Body of pancreas (tissue), 4 donors: ENCODE measurements around the gene GSS. TPM values are rescaled to one million over a fixed set of nuclear protein-coding genes. Genes with fewer than 3 reads are reported as not detected.

Experiments
- ATAC-seq: fragments of 150-250 bp; one replicate; pipeline ENCODE4 v1.9.1; 2016
- DNase-seq, 4 donors: peaks; one replicate each; pipeline ENCODE4 v3.0.0-alpha.2; 2019
- H3K27ac ChIP-seq, 4 donors: fragments of 200-600 bp; sonication (generic); 1 replicate in 3 of 4; 2 replicates in 1 of 4; pipeline versions ENCODE4 v1.5.1 to v1.6.1; 2016 to 2019; ENCODE audit warnings: mild to moderate bottlenecking in 1 of 4, mixed read lengths in 1 of 4, moderate library complexity in 1 of 4
- H3K27me3 ChIP-seq, 2 donors: fragments of 200-600 bp; sonication (generic); one replicate each; pipeline ENCODE4 v1.6.0; 2016; ENCODE audit warnings: mild to moderate bottlenecking in 1 of 2
- H3K36me3 ChIP-seq, 2 donors: fragments of 200-600 bp; sonication (generic); replicated peaks in 1 of 2; 2 replicates each; pipeline ENCODE4 v1.5.1; 2016; ENCODE audit warnings: low read depth in 2 of 2; ENCODE audit not compliant: insufficient read depth in 1 of 2
- H3K4me1 ChIP-seq: fragments of 200-600 bp; sonication (generic); one replicate; pipeline ENCODE4 v1.6.0; 2016
- H3K4me3 ChIP-seq, 2 donors: fragments of 200-600 bp; sonication (generic); 1 replicate in 1 of 2; 2 replicates in 1 of 2; pipeline ENCODE4 v1.5.1; 2016 to 2019
- H3K9me3 ChIP-seq, 3 donors: fragments of 200-600 bp; sonication (generic); 1 replicate in 2 of 3; 2 replicates in 1 of 3; pipeline ENCODE4 v1.5.1; 2016
- CTCF ChIP-seq, 7 experiments: fragments of 450-650 bp in 4 of 7; fragments of 200-600 bp in 3 of 7; sonication (generic) in 3 of 7; IDR thresholded peaks; one replicate each; pipeline ENCODE4 v1.5.1; 2016 to 2019; ENCODE audit warnings: antibody characterized with exemption in 7 of 7
- POLR2A ChIP-seq, 3 donors: fragments of 450-650 bp; IDR thresholded peaks; one replicate each; pipeline ENCODE4 v1.6.1; 2016; ENCODE audit warnings: antibody characterized with exemption in 3 of 3, mild to moderate bottlenecking in 2 of 3
- WGBS, 2 donors: methylation state at CpG; one replicate each; pipeline ENCODE4 v1.1.5; 2017; 5-methylcytosine and 5-hydroxymethylcytosine counted together
- intact Hi-C: fragments of 100-400 bp; cut with DNase I; formaldehyde crosslinking; loops from one replicate; pipeline ENCODE4 v1.15.1; 2023
- total RNA-seq, 2 donors: library from RNA; depleted of rRNA; stranded (reverse); fragments of >200 nt; gene quantifications; one replicate each; pipeline ENCODE4 v1.1.0, GENCODE V29; 2016

The GSS gene
- total RNA-seq, 2 donors from 2014 or later = 24.6 to 33.0 TPM

DNA sequence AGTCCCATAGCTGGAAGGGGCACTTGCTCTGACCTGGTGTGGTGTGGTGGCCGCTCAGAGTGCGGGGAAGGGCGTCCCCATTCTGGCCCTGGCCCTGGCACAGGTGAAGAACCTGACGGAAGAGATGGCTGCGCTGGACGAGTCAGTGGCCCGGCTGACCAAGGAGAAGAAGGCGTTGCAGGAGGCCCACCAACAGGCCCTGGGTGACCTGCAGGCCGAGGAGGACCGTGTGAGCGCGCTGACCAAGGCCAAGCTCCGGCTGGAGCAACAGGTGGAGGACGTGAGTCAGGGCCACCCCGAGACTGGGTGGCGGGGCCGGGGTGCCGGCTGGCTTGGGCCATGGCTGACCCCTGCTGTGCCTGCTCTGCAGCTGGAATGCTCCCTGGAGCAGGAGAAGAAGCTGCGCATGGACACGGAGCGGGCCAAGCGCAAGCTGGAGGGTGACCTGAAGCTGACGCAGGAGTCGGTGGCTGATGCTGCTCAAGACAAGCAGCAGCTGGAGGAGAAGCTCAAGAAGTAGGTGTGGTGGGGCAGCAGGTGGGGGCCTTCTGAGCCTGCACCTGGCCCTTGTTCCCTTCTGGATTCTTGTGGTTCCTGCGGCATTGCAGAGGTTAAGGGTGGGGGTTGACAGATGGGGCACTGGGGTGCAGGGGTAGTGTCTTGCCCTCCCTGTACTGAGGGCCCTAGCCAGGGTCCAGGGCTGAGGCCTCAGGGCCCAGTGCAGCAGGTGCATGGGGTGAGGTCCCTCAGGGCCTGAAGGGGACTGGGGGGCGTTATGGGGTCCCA lies 40.8 kb upstream of the GSS start:
- no peak for ATAC-seq

GRCh38 chr20:34995696-34996095 lies 40.1 kb upstream of the GSS start:
- intact Hi-C loops = no loop called here
- WGBS, 2 donors = 97 to 100% methylated on average over 3 to 7 of the region's 7 CpGs

More for the DNA sequence above, 40.8 kb upstream of the GSS start:
- H3K27ac ChIP-seq = no peak overlapping the region
- TF ChIP-seq POLR2A (IDR thresholded peaks at IDR 0.05) (no peak), CTCF (IDR thresholded peaks at IDR 0.05) (no peak)
- peaks cover 0 to 29% of the 10 kb centered on the region in 2 donors for H3K36me3 ChIP-seq
- intact Hi-C loops = no loop called here
- no peaks in the 10 kb centered on the region for H3K27me3 ChIP-seq
- DNase-seq = no peak
- WGBS, 2 donors = 95 to 96% methylated on average over 18 to 23 of the region's 26 CpGs
- H3K4me1 ChIP-seq = no peaks in the 10 kb centered on the region
- no peaks in the 10 kb centered on the region for H3K9me3 ChIP-seq
- no peak overlapping the region for H3K4me3 ChIP-seq

DNA sequence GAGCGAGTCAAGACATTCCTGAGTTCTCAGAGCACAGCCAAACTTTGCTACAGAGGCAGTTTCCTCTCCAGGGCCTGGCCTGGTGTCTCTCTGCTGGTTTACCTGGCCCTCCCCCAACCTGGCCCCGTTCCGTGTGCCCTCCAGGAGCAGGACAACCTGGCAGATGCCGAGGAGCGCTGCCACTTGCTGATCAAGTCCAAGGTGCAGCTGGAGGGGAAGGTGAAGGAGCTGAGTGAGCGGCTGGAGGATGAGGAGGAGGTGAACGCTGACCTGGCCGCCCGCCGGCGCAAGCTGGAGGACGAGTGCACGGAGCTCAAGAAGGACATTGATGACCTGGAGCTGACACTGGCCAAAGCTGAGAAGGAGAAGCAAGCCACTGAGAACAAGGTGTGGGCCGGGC lies 39.6 kb upstream of the GSS start:
- Histone ChIP-seq H3K27ac (no peak overlapping the region), H3K4me1 (no peaks in the 10 kb centered on the region), H3K9me3 (no peaks in the 10 kb centered on the region), H3K4me3 (no peak overlapping the region), H3K27me3 (no peaks in the 10 kb centered on the region), H3K36me3 (peaks cover 0 to 17% of the 10 kb centered on the region in 2 donors)
- intact Hi-C loops = no loop called here
- ATAC-seq (no peak), DNase-seq (no peak)
- TF ChIP-seq POLR2A (IDR thresholded peaks at IDR 0.05) (no peak), CTCF (IDR thresholded peaks at IDR 0.05) (no peak)
- 92 to 93% methylated on average over 14 of the region's 14 CpGs for WGBS, 2 donors

More at GRCh38 chr20:34995696-34996095, 40.1 kb upstream of the GSS start:
- Histone ChIP-seq H3K27ac (no peak overlapping the region), H3K27me3 (no peaks in the 10 kb centered on the region), H3K4me3 (no peak overlapping the region), H3K4me1 (no peaks in the 10 kb centered on the region), H3K36me3 (peaks cover 0 to 22% of the 10 kb centered on the region in 2 donors), H3K9me3 (no peaks in the 10 kb centered on the region)
- TF ChIP-seq POLR2A (IDR thresholded peaks at IDR 0.05) (no peak), CTCF (IDR thresholded peaks at IDR 0.05) (no peak)
- no peak for DNase-seq
- ATAC-seq = no peak

- TF ChIP-seq POLR2A (IDR thresholded peaks at IDR 0.05) (no peak), CTCF (IDR thresholded peaks at IDR 0.05) (no peak)
- peaks cover 0 to 12% of the 10 kb centered on the region in 2 donors for H3K36me3 ChIP-seq
- no peaks in the 10 kb centered on the region for H3K4me1 ChIP-seq
- ATAC-seq (no peak), DNase-seq (no peak)
- H3K27me3 ChIP-seq = no peaks in the 10 kb centered on the region
- WGBS, 2 donors = 82 to 84% methylated on average over 11 to 14 of the region's 14 CpGs
- no peak overlapping the region for H3K4me3 ChIP-seq
- H3K9me3 ChIP-seq = no peaks in the 10 kb centered on the region
- H3K27ac ChIP-seq = no peak overlapping the region
- intact Hi-C loops = no loop called here
Observed at GRCh38 chr20:34994509-34995131, 39.0 kb upstream of the GSS start.
